NOMO-1 (cell line): ENCODE data around the gene PTPRJ.
A peak's percentile ranks its signal among the peaks of the same experiment; 100 is the strongest.
"Not testable (repeated sequence)": the region's sequence is repeated elsewhere in the genome, so short reads cannot be mapped to it uniquely, and the experiment has no call there.

Experiments used
- DNase-seq, 2 experiments: peaks; one replicate each; lab custom pipeline; 2025; ENCODE audit not compliant: unreplicated experiment in 2 of 2; lab: John Stamatoyannopoulos, UW

Gene PTPRJ

GRCh38 chr11:47980088-47980906, at the start of gene PTPRJ:
PTPRJ (plus strand) TSS chr11:47980559; CDS start chr11:47980913, 354 bp downstream.
- DNase-seq: peak in 1 of 2 experiments; percentile 40

- no peak for DNase-seq
Measured at GRCh38 chr11:47932544-47932943, 47.8 kb upstream of the PTPRJ start.

- DNase-seq: not testable (repeated sequence)
Measured at GRCh38 chr11:47933797-47934196, 46.6 kb upstream of the PTPRJ start.

GRCh38 chr11:47938791-47939560, 41.4 kb upstream of the PTPRJ start:
- DNase-seq: no peak

- DNase-seq: no peak
Measured at GRCh38 chr11:47940904-47941649, 39.3 kb upstream of the PTPRJ start.

GRCh38 chr11:47941907-47942558, 38.3 kb upstream of the PTPRJ start:
- DNase-seq: peak; percentile 52 to 84

- no peak for DNase-seq
Measured at GRCh38 chr11:47943721-47944586, 36.4 kb upstream of the PTPRJ start.

- no peak for DNase-seq
Measured at GRCh38 chr11:47944632-47945031, 35.7 kb upstream of the PTPRJ start.

- peak; percentile 81 to 86 for DNase-seq
Measured at GRCh38 chr11:47946682-47947559, 33.4 kb upstream of the PTPRJ start.

- DNase-seq: no peak
Measured at GRCh38 chr11:47948137-47948536, 32.2 kb upstream of the PTPRJ start.

- DNase-seq: not testable (repeated sequence)
Measured at GRCh38 chr11:47949001-47949675, 31.2 kb upstream of the PTPRJ start.

GRCh38 chr11:47950396-47950795, 30.0 kb upstream of the PTPRJ start:
- peak; percentile 81 for DNase-seq

- DNase-seq: peak; percentile 19 to 45
Measured at GRCh38 chr11:47951504-47951903, 28.9 kb upstream of the PTPRJ start.

- DNase-seq: peak in 1 of 2 experiments; percentile 19
Measured at GRCh38 chr11:47955061-47955755, 25.2 kb upstream of the PTPRJ start.

GRCh38 chr11:47960015-47960414, 20.3 kb upstream of the PTPRJ start:
- no peak for DNase-seq

GRCh38 chr11:47961383-47961782, 19.0 kb upstream of the PTPRJ start:
- DNase-seq: no peak

- no peak for DNase-seq
Measured at GRCh38 chr11:47964546-47964945, 15.8 kb upstream of the PTPRJ start.
